H9 (cell line): ENCODE measurements around the gene FREM2. TPM values are rescaled to one million over a fixed set of nuclear protein-coding genes. Genes with fewer than 3 reads are reported as not detected.

Experiments
- DNase-seq: peaks from one replicate; pipeline ENCODE4 v3.0.0-alpha.2; 2017
- H2AFZ ChIP-seq: one replicate; pipeline ENCODE4 v1.6.1; 2013; ENCODE audit warnings: mild to moderate bottlenecking, low read length, control low read depth, moderate library complexity
- H2AK5ac ChIP-seq: 2 replicates; pipeline ENCODE4 v1.6.1; 2013; ENCODE audit warnings: low read length, control low read depth, mixed read lengths; ENCODE audit not compliant: insufficient read length
- H2BK120ac ChIP-seq: one replicate; pipeline ENCODE4 v1.6.1; 2013; ENCODE audit warnings: low read depth, mild to moderate bottlenecking, low read length, control low read depth, inconsistent platforms; ENCODE audit not compliant: poor library complexity, severe bottlenecking
- H2BK12ac ChIP-seq: 2 replicates; pipeline ENCODE4 v1.6.1; 2013; ENCODE audit warnings: low read length, control low read depth, mixed read lengths, low read depth; ENCODE audit not compliant: insufficient read length
- H2BK15ac ChIP-seq: 2 replicates; pipeline ENCODE4 v1.6.1; 2013; ENCODE audit warnings: low read depth, low read length, control low read depth
- H2BK20ac ChIP-seq: one replicate; pipeline ENCODE4 v1.6.1; 2013; ENCODE audit warnings: low read depth, mild to moderate bottlenecking, low read length, control low read depth, inconsistent platforms; ENCODE audit not compliant: poor library complexity, severe bottlenecking
- H2BK5ac ChIP-seq: 2 replicates; pipeline ENCODE4 v1.6.1; 2013; ENCODE audit warnings: low read length, control low read depth, mixed read lengths; ENCODE audit not compliant: insufficient read length
- H3K14ac ChIP-seq: 2 replicates; pipeline ENCODE4 v1.6.1; 2013; ENCODE audit warnings: low read length, control low read depth; ENCODE audit not compliant: insufficient read depth
- H3K18ac ChIP-seq: 2 replicates; pipeline ENCODE4 v1.6.1; 2013; ENCODE audit warnings: low read depth, mild to moderate bottlenecking, mixed read lengths, low read length, control low read depth; ENCODE audit not compliant: insufficient read length
- H3K23ac ChIP-seq: 2 replicates; pipeline ENCODE4 v1.6.1; 2013; ENCODE audit warnings: low read length, control low read depth, mixed read lengths, low read depth; ENCODE audit not compliant: insufficient read length
- H3K23me2 ChIP-seq: 2 replicates; pipeline ENCODE4 v1.6.1; 2013; ENCODE audit warnings: low read depth, mild to moderate bottlenecking, mixed read lengths, low read length, control low read depth; ENCODE audit not compliant: insufficient read length, poor library complexity, severe bottlenecking
- H3K27ac ChIP-seq: 2 replicates; pipeline ENCODE4 v1.5.1; 2013; ENCODE audit warnings: low read length, control low read depth, mixed read lengths, low read depth; ENCODE audit not compliant: insufficient read length
- H3K27me3 ChIP-seq: 2 replicates; pipeline ENCODE4 v1.6.1; 2013; ENCODE audit warnings: low read length, control low read depth, inconsistent platforms; ENCODE audit not compliant: insufficient read depth
- H3K4ac ChIP-seq: 2 replicates; pipeline ENCODE4 v1.6.1; 2013; ENCODE audit warnings: low read depth, mild to moderate bottlenecking, control low read depth, inconsistent platforms, low read length, moderate library complexity
- H3K4me1 ChIP-seq: 2 replicates; pipeline ENCODE4 v1.6.1; 2013; ENCODE audit warnings: low read length, control low read depth, inconsistent platforms; ENCODE audit not compliant: insufficient read depth
- H3K4me2 ChIP-seq: 2 replicates; pipeline ENCODE4 v1.6.1; 2013; ENCODE audit warnings: low read length, control low read depth, mixed read lengths; ENCODE audit not compliant: insufficient read length, insufficient read depth
- H3K56ac ChIP-seq: 2 replicates; pipeline ENCODE4 v1.6.1; 2013; ENCODE audit warnings: low read depth, mild to moderate bottlenecking, mixed read lengths, low read length, control low read depth; ENCODE audit not compliant: insufficient read length
- H3K79me1 ChIP-seq: 2 replicates; pipeline ENCODE4 v1.6.1; 2013; ENCODE audit warnings: low read depth, mild to moderate bottlenecking, moderate library complexity, low read length, control low read depth, inconsistent platforms; ENCODE audit not compliant: insufficient read depth, poor library complexity, severe bottlenecking
- H3K79me2 ChIP-seq: 2 replicates; pipeline ENCODE4 v1.6.1; 2013; ENCODE audit warnings: low read length, control low read depth, inconsistent platforms; ENCODE audit not compliant: insufficient read depth
- H3K9ac ChIP-seq: 2 replicates; pipeline ENCODE4 v1.6.1; 2013; ENCODE audit warnings: low read length, control low read depth, mixed read lengths; ENCODE audit not compliant: insufficient read length; ENCODE audit errors: extremely low read depth
- H3K9me3 ChIP-seq: one replicate; pipeline ENCODE4 v1.6.1; 2013; ENCODE audit warnings: low read depth, low read length, inconsistent platforms; ENCODE audit not compliant: control insufficient read depth
- H3T11ph ChIP-seq: one replicate; pipeline ENCODE4 v1.6.1; 2013; ENCODE audit warnings: mild to moderate bottlenecking, low read length, control low read depth, inconsistent platforms
- H4K20me1 ChIP-seq: one replicate; pipeline ENCODE4 v1.6.1; 2013; ENCODE audit not compliant: control insufficient read depth, insufficient read length, insufficient read depth
- H4K5ac ChIP-seq: 2 replicates; pipeline ENCODE4 v1.6.1; 2013; ENCODE audit warnings: low read depth, mild to moderate bottlenecking, mixed read lengths, low read length, control low read depth; ENCODE audit not compliant: insufficient read length
- H4K8ac ChIP-seq: replicated peaks from 2 replicates; pipeline ENCODE4 v1.6.1; 2013; ENCODE audit warnings: low read length, control low read depth, mixed read lengths, low read depth; ENCODE audit not compliant: insufficient read length
- H4K91ac ChIP-seq: 2 replicates; pipeline ENCODE4 v1.6.1; 2013; ENCODE audit warnings: low read depth, mild to moderate bottlenecking, moderate library complexity, mixed read lengths, low read length, control low read depth; ENCODE audit not compliant: insufficient read length
- H3K27ac Mint-ChIP-seq, 3 experiments: 2 replicates in 2 of 3; 3 replicates in 1 of 3; pipeline ENCODE4 v1.8.0; 2020 to 2021; ENCODE audit warnings: mixed read lengths in 3 of 3, mild to moderate bottlenecking in 1 of 3, moderate library complexity in 1 of 3
- H3K27me3 Mint-ChIP-seq: 2 replicates; pipeline ENCODE4 v1.8.0; 2021; ENCODE audit warnings: low read depth, mild to moderate bottlenecking, moderate library complexity, mixed read lengths
- H3K36me3 Mint-ChIP-seq, 3 experiments: 2 replicates in 2 of 3; 3 replicates in 1 of 3; pipeline ENCODE4 v1.8.0; 2020 to 2021; ENCODE audit warnings: low read depth in 3 of 3, mixed read lengths in 3 of 3; ENCODE audit not compliant: insufficient read depth in 1 of 3
- H3K4me1 Mint-ChIP-seq, 2 experiments: 2 replicates each; pipeline ENCODE4 v1.8.0; 2020; ENCODE audit warnings: mixed read lengths in 2 of 2
- H3K4me3 Mint-ChIP-seq, 2 experiments: 2 replicates in 1 of 2; 3 replicates in 1 of 2; pipeline ENCODE4 v1.8.0; 2020 to 2021; ENCODE audit warnings: mild to moderate bottlenecking in 2 of 2, mixed read lengths in 2 of 2, moderate library complexity in 1 of 2
- H3K9me3 Mint-ChIP-seq, 2 experiments: 2 replicates in 1 of 2; 3 replicates in 1 of 2; pipeline ENCODE4 v1.8.0; 2020; ENCODE audit warnings: mild to moderate bottlenecking in 2 of 2, mixed read lengths in 2 of 2, moderate library complexity in 1 of 2
- WGBS: extraction: QIAGEN DNeasy Blood & Tissue Kit; methylation state at CpG from one replicate; pipeline ENCODE4 v1.1.7; 2013; ENCODE audit warnings: missing lambda C conversion rate, low lambda C conversion rate, mixed read lengths; ENCODE audit not compliant: insufficient read length; ENCODE audit errors: extremely low coverage; 5-methylcytosine and 5-hydroxymethylcytosine counted together
- total RNA-seq: library from RNA; stranded (reverse); gene quantifications from 2 replicates; pipeline ENCODE4 v1.2.1, GENCODE V29; 2021
- TF ChIP-seq, protein P1 (sequence below): fragments of 200-600 bp; sonication (generic); conservative IDR thresholded peaks from 3 replicates; pipeline ENCODE4 v1.8.0; 2021; ENCODE audit warnings: antibody characterized with exemption, mild to moderate bottlenecking

Gene FREM2
- total RNA-seq, 1 experiment from 2014 or later: 16.0 TPM

DNA sequence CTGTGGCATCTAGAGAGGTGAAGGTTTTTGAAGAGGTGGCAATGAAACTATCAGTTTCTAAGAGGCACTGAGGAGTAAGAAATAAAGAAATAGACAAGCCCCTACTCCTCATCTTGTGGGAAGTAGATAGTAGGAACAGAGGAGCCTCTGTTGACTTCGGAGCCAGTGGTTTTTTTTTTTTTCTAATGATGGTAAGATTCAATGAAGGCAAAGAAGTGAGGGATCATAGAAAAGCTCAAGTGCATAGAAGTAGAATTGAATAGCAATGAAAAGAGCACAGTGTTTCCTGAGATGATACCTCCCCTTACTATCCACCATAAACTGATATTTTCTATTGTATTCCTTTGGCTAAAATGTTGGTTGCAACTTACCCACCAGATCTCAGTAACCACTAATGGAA, 46.3 kb downstream of the FREM2 start:
- no peak overlapping the region for H2AFZ ChIP-seq
- H3K79me1 ChIP-seq: no peaks in the 10 kb centered on the region
- no peak overlapping the region for H2BK5ac ChIP-seq
- H3K18ac ChIP-seq: no peak overlapping the region
- no peaks in the 10 kb centered on the region for H3K9me3 Mint-ChIP-seq
- no peak overlapping the region for H2BK15ac ChIP-seq
- no peak overlapping the region for H4K5ac ChIP-seq
- no peak overlapping the region for H3K56ac ChIP-seq
- H3K4me3 Mint-ChIP-seq: no peak overlapping the region
- H3K4me1 Mint-ChIP-seq: peaks cover 6 to 10% of the 10 kb centered on the region in 2 experiments
- WGBS: no CpG with 5 or more reads among the region's 1 CpG
- no peak overlapping the region for H2BK12ac ChIP-seq
- no peak overlapping the region for H2BK120ac ChIP-seq
- H4K8ac ChIP-seq: no peak overlapping the region
- no peak overlapping the region for H4K91ac ChIP-seq
- no peak overlapping the region for H3T11ph ChIP-seq
- H3K27ac ChIP-seq: no peak overlapping the region
- no peaks in the 10 kb centered on the region for H3K36me3 Mint-ChIP-seq
- H3K4me2 ChIP-seq: no peak overlapping the region
- H3K4ac ChIP-seq: no peak overlapping the region
- H3K23ac ChIP-seq: no peak overlapping the region
- H4K20me1 ChIP-seq: no peaks in the 10 kb centered on the region
- H3K79me2 ChIP-seq: no peaks in the 10 kb centered on the region
- no peaks in the 10 kb centered on the region for H3K27me3 Mint-ChIP-seq
- H2BK20ac ChIP-seq: no peak overlapping the region
- H3K9ac ChIP-seq: no peak overlapping the region
- no peaks in the 10 kb centered on the region for H3K4me1 ChIP-seq
- H3K23me2 ChIP-seq: no peaks in the 10 kb centered on the region
- no peak overlapping the region for H2AK5ac ChIP-seq
- no peaks in the 10 kb centered on the region for H3K27me3 ChIP-seq
- H3K14ac ChIP-seq: no peak overlapping the region
- H3K27ac Mint-ChIP-seq: no peak overlapping the region
- DNase-seq: no peak
- TF ChIP-seq, protein P1, sequence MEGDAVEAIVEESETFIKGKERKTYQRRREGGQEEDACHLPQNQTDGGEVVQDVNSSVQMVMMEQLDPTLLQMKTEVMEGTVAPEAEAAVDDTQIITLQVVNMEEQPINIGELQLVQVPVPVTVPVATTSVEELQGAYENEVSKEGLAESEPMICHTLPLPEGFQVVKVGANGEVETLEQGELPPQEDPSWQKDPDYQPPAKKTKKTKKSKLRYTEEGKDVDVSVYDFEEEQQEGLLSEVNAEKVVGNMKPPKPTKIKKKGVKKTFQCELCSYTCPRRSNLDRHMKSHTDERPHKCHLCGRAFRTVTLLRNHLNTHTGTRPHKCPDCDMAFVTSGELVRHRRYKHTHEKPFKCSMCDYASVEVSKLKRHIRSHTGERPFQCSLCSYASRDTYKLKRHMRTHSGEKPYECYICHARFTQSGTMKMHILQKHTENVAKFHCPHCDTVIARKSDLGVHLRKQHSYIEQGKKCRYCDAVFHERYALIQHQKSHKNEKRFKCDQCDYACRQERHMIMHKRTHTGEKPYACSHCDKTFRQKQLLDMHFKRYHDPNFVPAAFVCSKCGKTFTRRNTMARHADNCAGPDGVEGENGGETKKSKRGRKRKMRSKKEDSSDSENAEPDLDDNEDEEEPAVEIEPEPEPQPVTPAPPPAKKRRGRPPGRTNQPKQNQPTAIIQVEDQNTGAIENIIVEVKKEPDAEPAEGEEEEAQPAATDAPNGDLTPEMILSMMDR: no peak
- H3K9me3 ChIP-seq: no peaks in the 10 kb centered on the region
